Progenitor cell of endocrine pancreas (in vitro differentiated cells): Measurements from ENCODE around the gene ETFB. TPM values are rescaled to one million over a fixed set of nuclear protein-coding genes. Genes with fewer than 3 reads are reported as not detected.
A peak's percentile ranks its signal among the peaks of the same experiment; 100 is the strongest.

Experiments used
- DNase-seq: peaks from one replicate; pipeline ENCODE4 v3.0.0; 2021; ENCODE audit warnings: low spot score; ENCODE audit not compliant: unreplicated experiment
- H3K27ac Mint-ChIP-seq: 2 replicates; pipeline ENCODE4 v1.8.0; 2021; ENCODE audit warnings: mild to moderate bottlenecking, moderate library complexity, mixed read lengths
- H3K27me3 Mint-ChIP-seq: 2 replicates; pipeline ENCODE4 v1.8.0; 2021; ENCODE audit warnings: mixed read lengths
- H3K36me3 Mint-ChIP-seq: 2 replicates; pipeline ENCODE4 v1.8.0; 2022; ENCODE audit warnings: mixed read lengths; ENCODE audit not compliant: insufficient read depth
- H3K4me1 Mint-ChIP-seq: 2 replicates; pipeline ENCODE4 v1.8.0; 2021; ENCODE audit warnings: low read depth, mixed read lengths
- H3K4me3 Mint-ChIP-seq: 2 replicates; pipeline ENCODE4 v1.8.0; 2021; ENCODE audit warnings: low read depth, mild to moderate bottlenecking, moderate library complexity, mixed read lengths
- H3K9me3 Mint-ChIP-seq: 2 replicates; pipeline ENCODE4 v1.8.0; 2021; ENCODE audit warnings: low read depth, mixed read lengths
- total RNA-seq: library from RNA; stranded (reverse); gene quantifications from 2 replicates; pipeline ENCODE4 v1.2.1, GENCODE V29; 2021
- TF ChIP-seq, protein P1 (sequence below): fragments of 200-600 bp; sonication (generic); IDR thresholded peaks from one replicate; pipeline ENCODE4 v1.5.0; 2021; ENCODE audit warnings: antibody characterized with exemption, mild to moderate bottlenecking; ENCODE audit not compliant: unreplicated experiment

The ETFB gene
- total RNA-seq, 1 donor from 2014 or later = 63.2 TPM

- Mint-ChIP-seq H3K9me3 (no peaks in the 10 kb centered on the region), H3K36me3 (peaks cover 9% of the 10 kb centered on the region), H3K4me3 (no peak overlapping the region), H3K27ac (no peak overlapping the region), H3K27me3 (no peaks in the 10 kb centered on the region), H3K4me1 (peaks cover 4% of the 10 kb centered on the region)
- DNase-seq = no peak
- TF ChIP-seq, protein P1, sequence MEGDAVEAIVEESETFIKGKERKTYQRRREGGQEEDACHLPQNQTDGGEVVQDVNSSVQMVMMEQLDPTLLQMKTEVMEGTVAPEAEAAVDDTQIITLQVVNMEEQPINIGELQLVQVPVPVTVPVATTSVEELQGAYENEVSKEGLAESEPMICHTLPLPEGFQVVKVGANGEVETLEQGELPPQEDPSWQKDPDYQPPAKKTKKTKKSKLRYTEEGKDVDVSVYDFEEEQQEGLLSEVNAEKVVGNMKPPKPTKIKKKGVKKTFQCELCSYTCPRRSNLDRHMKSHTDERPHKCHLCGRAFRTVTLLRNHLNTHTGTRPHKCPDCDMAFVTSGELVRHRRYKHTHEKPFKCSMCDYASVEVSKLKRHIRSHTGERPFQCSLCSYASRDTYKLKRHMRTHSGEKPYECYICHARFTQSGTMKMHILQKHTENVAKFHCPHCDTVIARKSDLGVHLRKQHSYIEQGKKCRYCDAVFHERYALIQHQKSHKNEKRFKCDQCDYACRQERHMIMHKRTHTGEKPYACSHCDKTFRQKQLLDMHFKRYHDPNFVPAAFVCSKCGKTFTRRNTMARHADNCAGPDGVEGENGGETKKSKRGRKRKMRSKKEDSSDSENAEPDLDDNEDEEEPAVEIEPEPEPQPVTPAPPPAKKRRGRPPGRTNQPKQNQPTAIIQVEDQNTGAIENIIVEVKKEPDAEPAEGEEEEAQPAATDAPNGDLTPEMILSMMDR = no peak
Measured at GRCh38 chr19:51320280-51320657, 45.9 kb downstream of the ETFB start.

DNA sequence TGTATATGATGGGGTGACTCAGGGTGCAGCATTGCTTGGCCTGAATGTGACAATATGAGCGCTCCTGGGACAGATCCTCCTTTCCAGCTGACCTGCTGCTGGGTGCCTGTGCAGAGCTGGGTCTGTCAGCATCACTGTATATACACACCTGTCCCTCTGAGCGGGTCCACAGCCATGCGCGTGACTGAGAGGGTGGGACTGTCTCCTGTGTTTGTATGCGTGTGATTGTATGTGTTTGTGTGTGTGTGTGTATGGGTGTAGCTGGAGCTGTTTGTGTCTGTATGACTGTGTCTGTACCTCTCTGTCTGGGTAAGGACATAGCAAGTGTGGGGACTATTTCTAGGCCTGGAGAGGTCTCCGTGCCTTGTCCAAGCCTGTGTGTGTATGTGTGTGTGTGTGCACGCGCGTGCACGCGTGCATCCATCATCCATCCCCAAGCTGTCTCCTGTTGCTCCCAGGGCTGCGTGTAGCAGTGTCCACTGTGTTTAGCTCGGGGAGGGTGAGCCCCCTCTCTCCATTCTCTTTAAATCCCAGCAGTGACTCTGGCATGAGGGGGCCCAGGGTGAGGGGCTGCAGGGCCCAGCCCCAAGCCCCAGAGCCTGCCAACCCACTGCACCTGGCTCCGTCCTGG, 46.4 kb downstream of the ETFB start:
- Mint-ChIP-seq H3K9me3 (no peaks in the 10 kb centered on the region), H3K27me3 (no peaks in the 10 kb centered on the region), H3K4me1 (peaks cover 4% of the 10 kb centered on the region), H3K36me3 (peaks cover 10% of the 10 kb centered on the region), H3K4me3 (no peak overlapping the region), H3K27ac (no peak overlapping the region)
- no peak for DNase-seq
- TF ChIP-seq, protein P1 = no peak

DNA sequence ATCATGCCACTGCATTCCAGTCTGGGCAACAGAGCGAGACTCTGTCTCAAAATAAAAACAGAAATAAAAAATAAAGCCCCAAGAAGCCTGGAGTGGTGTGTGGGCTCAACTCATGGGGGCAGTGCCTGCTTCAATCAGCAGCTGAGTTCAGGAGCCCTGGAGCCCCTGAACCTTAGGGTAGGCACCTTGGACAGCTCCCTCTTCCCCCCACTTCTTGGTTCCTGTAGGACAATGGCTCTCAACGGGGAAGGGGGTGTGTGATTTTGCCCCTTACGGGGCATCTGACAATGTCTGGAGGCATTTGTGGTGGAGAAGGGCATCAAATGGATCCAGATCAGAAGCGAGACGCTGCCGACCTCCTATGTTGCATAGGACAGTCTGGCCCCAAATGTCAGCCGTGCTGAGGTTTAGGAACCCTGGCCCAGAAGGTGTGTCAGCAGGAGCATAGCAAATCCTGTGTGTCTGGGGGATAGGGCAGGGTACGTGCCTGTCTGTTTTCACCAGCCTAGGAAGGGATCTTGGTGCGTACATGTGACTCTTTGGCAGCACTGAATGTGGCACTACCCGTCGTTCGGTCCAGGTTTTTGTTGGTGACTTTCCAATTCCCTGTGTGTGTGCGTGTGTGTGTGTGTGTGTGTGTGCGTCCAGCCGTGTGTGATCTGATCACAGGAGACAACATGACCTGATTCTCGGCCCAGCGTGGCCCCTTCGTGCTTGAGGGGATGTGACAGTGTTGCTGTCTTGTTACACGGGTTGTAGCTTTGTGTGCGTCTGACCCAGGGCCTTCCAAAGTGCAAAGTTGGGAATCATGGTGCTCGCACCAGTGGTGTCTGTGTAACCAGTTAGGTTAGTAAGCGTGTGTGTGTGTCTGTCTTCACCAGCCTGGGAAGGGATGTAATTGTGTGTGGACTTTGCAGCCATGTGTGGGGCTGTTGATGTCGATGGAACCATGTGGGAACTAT, 47.2 kb downstream of the ETFB start:
- peak overlapping the region; percentile 54 for H3K27ac Mint-ChIP-seq
- peaks cover 4% of the 10 kb centered on the region for H3K4me1 Mint-ChIP-seq
- no peaks in the 10 kb centered on the region for H3K9me3 Mint-ChIP-seq
- no peak overlapping the region for H3K4me3 Mint-ChIP-seq
- peaks cover 8% of the 10 kb centered on the region for H3K36me3 Mint-ChIP-seq
- TF ChIP-seq, protein P1 = no peak
- H3K27me3 Mint-ChIP-seq = no peaks in the 10 kb centered on the region
- no peak for DNase-seq

DNA sequence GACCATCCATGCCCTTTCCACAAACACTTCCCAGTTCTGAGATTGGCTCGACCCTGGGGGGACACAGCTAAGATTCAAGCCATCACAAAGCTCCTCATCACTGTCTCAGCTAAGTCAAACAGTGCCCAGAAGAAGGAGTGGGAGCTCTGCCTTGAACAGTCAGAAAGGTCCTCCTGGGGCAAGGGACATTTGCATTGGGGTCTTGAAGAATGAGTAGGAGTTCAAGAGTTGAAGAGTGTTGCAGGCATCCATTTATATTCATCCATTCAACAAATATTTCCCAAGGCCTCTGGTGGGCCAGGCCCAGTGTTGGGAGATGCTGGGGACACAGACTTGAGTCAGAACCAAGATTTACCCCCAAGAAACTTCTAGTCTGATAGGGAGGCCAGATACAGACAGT, 48.2 kb downstream of the ETFB start:
- peaks cover 3% of the 10 kb centered on the region for H3K27me3 Mint-ChIP-seq
- TF ChIP-seq, protein P1 = no peak
- H3K36me3 Mint-ChIP-seq = peaks cover 5% of the 10 kb centered on the region
- no peak overlapping the region for H3K4me3 Mint-ChIP-seq
- H3K27ac Mint-ChIP-seq = no peak overlapping the region
- H3K9me3 Mint-ChIP-seq = no peaks in the 10 kb centered on the region
- peaks cover 7% of the 10 kb centered on the region for H3K4me1 Mint-ChIP-seq
- DNase-seq = no peak

DNA sequence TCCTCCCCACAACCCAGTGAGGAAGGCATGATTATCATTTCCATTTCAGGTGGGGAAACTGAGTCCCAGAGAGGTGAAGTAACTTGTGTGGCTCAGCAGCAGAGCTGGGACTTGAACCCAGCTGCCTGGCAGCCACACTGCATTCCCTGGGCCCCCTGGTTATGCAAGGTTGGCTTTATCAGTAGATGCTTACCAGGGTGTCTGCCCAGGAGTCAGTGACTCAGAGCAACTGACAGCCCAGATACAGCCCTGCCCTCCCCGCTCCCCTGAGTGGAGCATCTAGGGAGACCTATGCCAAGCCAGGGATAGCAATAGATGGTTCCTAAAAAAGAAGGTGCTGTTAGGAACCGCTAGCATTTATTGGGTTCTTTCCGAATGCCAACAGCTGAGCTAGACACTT, 48.8 kb downstream of the ETFB start:
- Mint-ChIP-seq H3K4me1 (peaks cover 8% of the 10 kb centered on the region), H3K4me3 (no peak overlapping the region), H3K9me3 (no peaks in the 10 kb centered on the region), H3K27me3 (peaks cover 3% of the 10 kb centered on the region), H3K36me3 (peaks cover 5% of the 10 kb centered on the region), H3K27ac (no peak overlapping the region)
- TF ChIP-seq, protein P1 = no peak
- DNase-seq = no peak
